Peyer's patch (tissue), 4 donors: Measurements from ENCODE around the gene GARS1. TPM values are rescaled to one million over a fixed set of nuclear protein-coding genes. Genes with fewer than 3 reads are reported as not detected.
A peak's percentile ranks its signal among the peaks of the same experiment; 100 is the strongest.

ENCODE experiments used
- DNase-seq, 3 donors: peaks; one replicate each; pipeline ENCODE4 v3.0.0-alpha.2; 2017 to 2019
- H3K27ac ChIP-seq, 4 donors: fragments of 200-600 bp; sonication (generic); one replicate each; pipeline ENCODE4 v1.5.1; 2016 to 2019
- H3K27me3 ChIP-seq, 2 donors: fragments of 200-600 bp; sonication (generic); one replicate each; pipeline ENCODE4 v1.5.1; 2019
- H3K36me3 ChIP-seq, 3 donors: fragments of 200-600 bp; sonication (generic); one replicate each; pipeline ENCODE4 v1.5.1; 2016 to 2019
- H3K4me1 ChIP-seq, 4 donors: fragments of 200-600 bp; sonication (generic); one replicate each; pipeline ENCODE4 v1.5.1; 2016 to 2019
- H3K4me3 ChIP-seq, 4 donors: fragments of 200-600 bp; sonication (generic); 1 replicate in 3 of 4; 2 replicates in 1 of 4; pipeline ENCODE4 v1.5.1; 2016 to 2019; ENCODE audit warnings: mild to moderate bottlenecking in 1 of 4
- H3K9me3 ChIP-seq, 4 donors: fragments of 200-600 bp; sonication (generic); one replicate each; pipeline ENCODE4 v1.5.1; 2016 to 2019; ENCODE audit warnings: mild to moderate bottlenecking in 1 of 4
- POLR2A ChIP-seq, 2 donors: fragments of 450-650 bp; IDR thresholded peaks; one replicate each; pipeline ENCODE4 v1.5.1; 2017; ENCODE audit warnings: antibody characterized with exemption in 2 of 2, mild to moderate bottlenecking in 2 of 2, moderate library complexity in 2 of 2
- total RNA-seq, 4 donors: library from RNA; depleted of rRNA; stranded (reverse); fragments of >200 nt; gene quantifications; one replicate each; pipeline ENCODE4 v1.1.0, GENCODE V29; 2016
- TF ChIP-seq, protein P1 (sequence below), 6 experiments: fragments of 450-650 bp in 4 of 6; fragments of 200-600 bp in 2 of 6; sonication (generic) in 1 of 6; IDR thresholded peaks; one replicate each; pipeline ENCODE4 v1.5.1; 2017 to 2019; ENCODE audit warnings: antibody characterized with exemption in 6 of 6, mild to moderate bottlenecking in 3 of 6, moderate library complexity in 1 of 6

GARS1 gene
- total RNA-seq, 4 donors from 2014 or later, result 50.4 to 77.8 (median 70.1) TPM

GRCh38 chr7:30617359-30617758, 22.7 kb downstream of the GARS1 start:
- no peaks in the 10 kb centered on the region for H3K27me3 ChIP-seq
- no peak overlapping the region for H3K27ac ChIP-seq
- DNase-seq, result no peak
- H3K4me1 ChIP-seq, result no peaks in the 10 kb centered on the region
- no peak overlapping the region for H3K4me3 ChIP-seq
- no peaks in the 10 kb centered on the region for H3K9me3 ChIP-seq
- TF ChIP-seq, protein P1, sequence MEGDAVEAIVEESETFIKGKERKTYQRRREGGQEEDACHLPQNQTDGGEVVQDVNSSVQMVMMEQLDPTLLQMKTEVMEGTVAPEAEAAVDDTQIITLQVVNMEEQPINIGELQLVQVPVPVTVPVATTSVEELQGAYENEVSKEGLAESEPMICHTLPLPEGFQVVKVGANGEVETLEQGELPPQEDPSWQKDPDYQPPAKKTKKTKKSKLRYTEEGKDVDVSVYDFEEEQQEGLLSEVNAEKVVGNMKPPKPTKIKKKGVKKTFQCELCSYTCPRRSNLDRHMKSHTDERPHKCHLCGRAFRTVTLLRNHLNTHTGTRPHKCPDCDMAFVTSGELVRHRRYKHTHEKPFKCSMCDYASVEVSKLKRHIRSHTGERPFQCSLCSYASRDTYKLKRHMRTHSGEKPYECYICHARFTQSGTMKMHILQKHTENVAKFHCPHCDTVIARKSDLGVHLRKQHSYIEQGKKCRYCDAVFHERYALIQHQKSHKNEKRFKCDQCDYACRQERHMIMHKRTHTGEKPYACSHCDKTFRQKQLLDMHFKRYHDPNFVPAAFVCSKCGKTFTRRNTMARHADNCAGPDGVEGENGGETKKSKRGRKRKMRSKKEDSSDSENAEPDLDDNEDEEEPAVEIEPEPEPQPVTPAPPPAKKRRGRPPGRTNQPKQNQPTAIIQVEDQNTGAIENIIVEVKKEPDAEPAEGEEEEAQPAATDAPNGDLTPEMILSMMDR (IDR thresholded peaks at IDR 0.05), result no peak
- no peak for TF ChIP-seq POLR2A (IDR thresholded peaks at IDR 0.05)
- peaks cover 0 to 76% (median 8%) of the 10 kb centered on the region in 3 donors for H3K36me3 ChIP-seq

DNA sequence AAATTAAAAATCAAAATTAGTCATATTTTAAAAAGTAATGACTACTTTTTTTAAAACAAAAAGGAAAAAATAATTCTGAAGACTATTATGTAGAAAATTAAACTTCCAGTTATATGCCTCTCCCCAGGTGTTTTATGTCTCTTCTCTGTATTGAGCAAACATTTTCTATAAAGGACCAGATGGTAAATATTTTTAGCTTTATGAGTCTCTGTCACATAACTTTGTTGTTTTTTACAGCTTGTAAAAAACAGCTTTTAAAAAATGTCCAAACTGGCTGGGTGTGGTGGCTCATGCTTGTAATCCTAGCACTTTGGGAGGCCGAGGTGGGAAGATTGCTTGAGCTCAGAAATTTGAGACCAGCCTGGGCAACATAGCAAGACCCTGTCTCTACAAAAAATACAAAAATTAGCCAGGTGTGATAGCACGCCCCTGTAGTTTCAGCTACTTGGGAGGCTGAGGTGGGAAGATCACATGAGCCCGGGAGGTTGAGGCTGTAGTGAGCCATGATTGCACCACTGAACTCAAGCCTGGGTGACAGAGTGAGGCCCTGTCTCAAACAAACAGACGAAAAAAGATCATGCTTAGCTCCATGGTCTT, 23.5 kb downstream of the GARS1 start:
- Histone ChIP-seq H3K27ac (no peak overlapping the region), H3K27me3 (no peaks in the 10 kb centered on the region), H3K4me3 (no peak overlapping the region), H3K4me1 (no peaks in the 10 kb centered on the region), H3K36me3 (peaks cover 0 to 76% (median 8%) of the 10 kb centered on the region in 3 donors), H3K9me3 (no peaks in the 10 kb centered on the region)
- TF ChIP-seq, protein P1 (IDR thresholded peaks at IDR 0.05), result no peak
- TF ChIP-seq POLR2A (IDR thresholded peaks at IDR 0.05), result no peak
- no peak for DNase-seq

DNA sequence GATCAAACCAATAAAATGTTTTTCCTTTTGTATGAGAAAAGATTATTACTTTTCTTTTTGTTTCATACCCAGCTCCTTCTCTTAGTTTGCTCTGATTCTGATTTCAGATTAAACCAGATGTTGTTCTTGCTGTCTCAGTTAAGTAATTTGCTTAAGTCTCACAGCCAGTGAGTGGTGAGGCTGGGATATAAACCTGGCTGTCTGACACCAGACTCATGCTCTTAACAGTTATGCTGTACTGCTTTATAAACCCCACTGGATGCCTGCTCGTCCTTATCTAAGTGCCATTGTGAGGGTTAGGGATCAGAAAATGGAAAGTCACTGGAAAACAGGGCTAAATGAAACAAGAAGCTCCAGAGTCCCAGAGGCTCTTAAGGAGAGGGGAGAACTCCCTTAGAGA, 24.3 kb downstream of the GARS1 start:
- Histone ChIP-seq H3K4me1 (no peaks in the 10 kb centered on the region), H3K9me3 (no peaks in the 10 kb centered on the region), H3K27me3 (no peaks in the 10 kb centered on the region), H3K27ac (no peak overlapping the region), H3K4me3 (no peak overlapping the region), H3K36me3 (peaks cover 0 to 81% (median 8%) of the 10 kb centered on the region in 3 donors)
- TF ChIP-seq, protein P1 (IDR thresholded peaks at IDR 0.05), result no peak
- TF ChIP-seq POLR2A (IDR thresholded peaks at IDR 0.05), result no peak
- no peak for DNase-seq

DNA sequence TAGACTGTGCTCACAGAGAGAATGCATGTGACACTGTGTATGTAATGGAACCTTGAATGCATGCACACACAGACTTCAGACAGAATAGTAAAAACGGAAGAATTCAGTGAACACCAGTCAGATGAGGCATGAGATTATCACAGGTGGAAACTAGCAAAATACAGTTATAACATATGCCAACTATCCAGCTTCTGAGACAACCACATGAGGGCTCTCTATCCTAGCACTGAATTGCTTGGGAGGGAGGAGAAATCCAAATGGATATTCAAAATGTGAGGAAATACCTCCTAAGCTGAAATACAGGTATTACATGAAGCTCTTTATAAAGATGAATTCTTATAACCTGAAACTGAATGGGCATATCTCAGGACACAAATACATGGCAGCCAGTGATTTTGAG, 30.6 kb downstream of the GARS1 start:
- no peak for DNase-seq
- TF ChIP-seq, protein P1 (IDR thresholded peaks at IDR 0.05), result peak in 2 of 6 experiments; percentile 15
- TF ChIP-seq POLR2A (IDR thresholded peaks at IDR 0.05), result no peak
- H3K36me3 ChIP-seq, result peaks cover 0 to 88% (median 5%) of the 10 kb centered on the region in 3 donors

GRCh38 chr7:30627026-30627425, 32.3 kb downstream of the GARS1 start:
- TF ChIP-seq, protein P1 (IDR thresholded peaks at IDR 0.05), result no peak
- no peak for TF ChIP-seq POLR2A (IDR thresholded peaks at IDR 0.05)
- Histone ChIP-seq H3K4me1 (no peaks in the 10 kb centered on the region), H3K36me3 (peaks cover 0 to 92% (median 0%) of the 10 kb centered on the region in 3 donors), H3K4me3 (no peak overlapping the region), H3K27me3 (no peaks in the 10 kb centered on the region), H3K27ac (no peak overlapping the region), H3K9me3 (no peaks in the 10 kb centered on the region)
- DNase-seq, result no peak

More for the DNA sequence above, 30.6 kb downstream of the GARS1 start:
- H3K27ac ChIP-seq, result no peak overlapping the region
- H3K9me3 ChIP-seq, result no peaks in the 10 kb centered on the region
- no peak overlapping the region for H3K4me3 ChIP-seq
- H3K4me1 ChIP-seq, result no peaks in the 10 kb centered on the region
- no peaks in the 10 kb centered on the region for H3K27me3 ChIP-seq
